ENCODE results near the gene MTNR1A. TPM values are rescaled to one million over a fixed set of nuclear protein-coding genes. Genes with fewer than 3 reads are reported as not detected.

MTNR1A gene
- total and polyA plus RNA-seq, 10 donors, result not detected

DNA sequence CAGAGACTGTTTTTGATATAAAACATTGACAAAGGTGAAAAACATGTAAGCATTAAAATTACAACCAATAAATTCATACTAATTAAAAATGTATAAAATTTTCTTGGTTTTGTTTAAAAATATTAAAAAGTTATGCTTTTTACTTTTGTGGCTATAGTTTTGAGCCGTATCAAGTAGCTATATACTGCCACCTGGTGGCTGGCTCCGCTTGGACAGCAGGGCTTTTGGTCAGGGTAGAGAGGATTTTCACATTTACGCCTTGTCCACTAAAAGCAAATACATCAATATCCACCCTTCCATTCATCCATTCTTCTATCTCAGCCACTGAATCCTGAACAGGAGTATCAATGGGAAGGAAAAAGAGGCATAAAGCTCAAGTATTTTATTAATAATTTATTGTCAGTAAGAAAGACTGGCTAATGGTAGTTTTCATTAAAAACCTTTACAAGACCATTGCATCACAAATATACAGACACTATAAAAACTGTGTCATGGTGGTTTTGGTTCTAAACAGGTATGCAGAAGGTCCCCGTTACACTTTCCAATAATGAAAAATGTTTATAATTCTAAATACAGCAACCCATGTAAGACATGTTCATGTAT lies 32.1 kb upstream of the MTNR1A start:
- intact Hi-C loops (cut with DNase I; ENCODE audit: low total_unique reads), result loop anchor here (2.0 kb wide), 1 partner anchor 291 kb away; no protein-coding TSS in a partner anchor
- H3K9me3 ChIP-seq, result peaks cover 0 to 3% (median under 1%) of the 10 kb centered on the region in 8 donors
- no peaks in the 10 kb centered on the region for H3K36me3 ChIP-seq
- TF ChIP-seq POLR2AphosphoS5 (IDR thresholded peaks at IDR 0.05), result no peak
- TF ChIP-seq CTCF (IDR thresholded peaks at IDR 0.05 in 8 of 11, conservative IDR thresholded peaks at IDR 0.05 in 3 of 11), result peak; percentile 49 to 89 (median 68)
- DNase-seq, result no peak
- no peak overlapping the region for H3K4me3 ChIP-seq
- no peaks in the 10 kb centered on the region for H3K4me1 ChIP-seq
- no peak overlapping the region for H3K27ac ChIP-seq
- no peaks in the 10 kb centered on the region for H3K27me3 ChIP-seq (replicated peaks in 1 of 7)
- WGBS, 5 donors, result 26 to 35% (median 32%) methylated on average over 4 of the region's 4 CpGs

DNA sequence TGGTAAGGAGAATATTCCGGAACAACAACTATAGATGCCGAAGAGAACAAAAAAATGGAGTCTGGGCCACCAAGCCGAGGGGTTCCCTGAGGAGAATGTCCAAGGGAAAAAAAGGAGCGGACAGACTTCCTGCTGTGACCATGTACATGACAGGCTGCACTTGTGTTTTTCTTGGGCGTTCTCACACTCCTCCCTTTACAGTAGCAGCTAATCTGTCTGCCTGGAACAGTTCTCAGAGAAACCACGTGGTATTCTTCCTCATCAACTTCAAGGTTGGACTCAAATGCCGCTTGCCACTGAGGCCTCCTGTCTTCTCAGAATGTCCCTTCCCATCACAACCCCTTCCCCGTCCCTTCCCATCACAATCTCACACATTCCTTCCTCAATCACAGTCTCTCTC lies 30.8 kb upstream of the MTNR1A start:
- 66 to 82% (median 73%) methylated on average over 8 of the region's 8 CpGs for WGBS, 5 donors
- Histone ChIP-seq H3K27ac (no peak overlapping the region), H3K27me3 (replicated peaks in 1 of 7) (no peaks in the 10 kb centered on the region), H3K9me3 (peaks cover 0 to 15% (median 10%) of the 10 kb centered on the region in 8 donors), H3K4me3 (no peak overlapping the region), H3K4me1 (no peaks in the 10 kb centered on the region), H3K36me3 (no peaks in the 10 kb centered on the region)
- no peak for TF ChIP-seq POLR2AphosphoS5 (IDR thresholded peaks at IDR 0.05)
- TF ChIP-seq CTCF (IDR thresholded peaks at IDR 0.05 in 8 of 11, conservative IDR thresholded peaks at IDR 0.05 in 3 of 11), result no peak
- no peak for TF ChIP-seq POLR2A (IDR thresholded peaks at IDR 0.05)
- DNase-seq, result no peak
- intact Hi-C loops (cut with DNase I; ENCODE audit: low total_unique reads), result loop anchor here (2.0 kb wide), 1 partner anchor 289 kb away; no protein-coding TSS in a partner anchor

DNA sequence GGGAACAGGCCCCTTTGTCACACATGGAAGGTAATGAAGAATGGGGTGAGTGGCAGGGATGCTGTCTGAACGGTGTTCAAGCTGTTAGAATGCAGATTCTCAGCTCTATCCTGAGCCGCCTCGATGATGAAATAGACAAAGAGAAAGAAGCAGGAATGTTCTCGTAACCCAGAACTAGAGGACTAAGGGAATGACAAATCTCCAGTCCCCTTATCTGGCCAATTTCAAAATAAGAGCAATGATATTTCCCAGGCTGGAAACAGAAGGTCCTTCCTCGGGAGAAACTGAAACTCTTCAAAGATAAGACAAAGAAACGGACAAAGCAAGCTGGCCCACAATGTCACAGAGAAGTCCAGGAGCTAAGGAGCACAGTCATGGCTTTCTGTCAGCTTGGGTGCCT lies 29.5 kb upstream of the MTNR1A start:
- Histone ChIP-seq H3K4me3 (no peak overlapping the region), H3K27ac (no peak overlapping the region), H3K36me3 (no peaks in the 10 kb centered on the region), H3K27me3 (replicated peaks in 1 of 7) (no peaks in the 10 kb centered on the region), H3K4me1 (no peaks in the 10 kb centered on the region), H3K9me3 (peaks cover 0 to 16% (median 10%) of the 10 kb centered on the region in 8 donors)
- DNase-seq, result no peak
- WGBS, 5 donors, result 75 to 87% (median 83%) methylated on average over 6 of the region's 6 CpGs
- TF ChIP-seq CTCF (IDR thresholded peaks at IDR 0.05 in 8 of 11, conservative IDR thresholded peaks at IDR 0.05 in 3 of 11), result no peak
- no peak for TF ChIP-seq POLR2AphosphoS5 (IDR thresholded peaks at IDR 0.05)
- no peak for TF ChIP-seq POLR2A (IDR thresholded peaks at IDR 0.05)
- intact Hi-C loops (cut with DNase I; ENCODE audit: low total_unique reads), result no loop called here

- intact Hi-C loops (cut with DNase I; ENCODE audit: low total_unique reads), result no loop called here
- WGBS, 5 donors, result 84 to 97% (median 92%) methylated on average over 6 of the region's 6 CpGs
- no peak overlapping the region for H3K27ac ChIP-seq
- no peaks in the 10 kb centered on the region for H3K36me3 ChIP-seq
- no peaks in the 10 kb centered on the region for H3K27me3 ChIP-seq (replicated peaks in 1 of 7)
- peaks cover 0 to 16% (median 10%) of the 10 kb centered on the region in 8 donors for H3K9me3 ChIP-seq
- TF ChIP-seq CTCF (IDR thresholded peaks at IDR 0.05 in 8 of 11, conservative IDR thresholded peaks at IDR 0.05 in 3 of 11), result no peak
- TF ChIP-seq POLR2AphosphoS5 (IDR thresholded peaks at IDR 0.05), result no peak
- TF ChIP-seq POLR2A (IDR thresholded peaks at IDR 0.05), result no peak
- no peaks in the 10 kb centered on the region for H3K4me1 ChIP-seq
- no peak overlapping the region for H3K4me3 ChIP-seq
- no peak for DNase-seq
These were observed 26.1 kb upstream of the MTNR1A start for GRCh38 chr4:186581421-186581820.
